ENCODE measurements around the gene RPL31. TPM values are rescaled to one million over a fixed set of nuclear protein-coding genes. Genes with fewer than 3 reads are reported as not detected.

The RPL31 gene
- total and polyA plus RNA-seq, 2 experiments from 2014 or later: 1,256 to 1,571 TPM

DNA sequence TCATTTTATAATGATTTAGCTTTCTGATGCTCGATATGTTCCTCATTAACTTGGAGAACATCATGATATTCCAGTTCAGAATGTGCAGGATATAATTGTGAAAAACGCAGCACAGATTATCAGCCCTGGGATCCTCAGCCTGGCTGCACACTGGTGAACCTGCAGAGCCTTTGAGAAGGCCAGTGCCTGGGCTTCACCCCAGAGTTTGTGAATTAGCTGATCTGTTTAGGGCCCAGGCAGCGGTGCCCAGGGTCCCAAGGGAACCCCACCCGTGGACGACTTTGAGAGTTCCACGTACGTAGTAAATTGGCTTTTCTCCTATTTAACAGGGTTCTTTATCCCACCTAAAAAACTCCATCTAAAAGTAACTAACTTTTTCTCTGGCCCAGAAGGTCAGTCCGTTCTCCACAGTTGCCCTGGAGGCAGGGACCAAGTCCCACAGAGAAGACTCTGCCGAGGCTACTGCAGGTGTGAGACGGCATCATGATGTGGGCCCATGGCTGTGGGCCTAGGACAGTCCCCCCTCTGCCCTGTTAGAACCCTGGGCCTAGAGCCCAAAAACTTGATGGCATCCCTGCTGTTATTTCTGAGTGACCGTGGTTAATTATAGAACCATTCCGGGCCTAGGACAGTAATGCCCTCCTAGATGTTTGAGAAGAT lies 39.6 kb upstream of the RPL31 start:
- no peaks in the 10 kb centered on the region for H3K9me2 ChIP-seq (replicated peaks; ENCODE audit: insufficient read depth)
- H3K27me3 ChIP-seq: no peaks in the 10 kb centered on the region
- H3K4me3 ChIP-seq: no peak overlapping the region
- no peak for DNase-seq (ENCODE audit: low spot score)
- no peak overlapping the region for H3K4me2 ChIP-seq
- TF ChIP-seq EZH2phosphoT487 (IDR thresholded peaks at IDR 0.05; ENCODE audit: low read depth, severe bottlenecking, unreplicated experiment) (no peak), EZH2 (IDR thresholded peaks at IDR 0.05; ENCODE audit: borderline replicate concordance) (no peak)
- TF ChIP-seq, protein P1, sequence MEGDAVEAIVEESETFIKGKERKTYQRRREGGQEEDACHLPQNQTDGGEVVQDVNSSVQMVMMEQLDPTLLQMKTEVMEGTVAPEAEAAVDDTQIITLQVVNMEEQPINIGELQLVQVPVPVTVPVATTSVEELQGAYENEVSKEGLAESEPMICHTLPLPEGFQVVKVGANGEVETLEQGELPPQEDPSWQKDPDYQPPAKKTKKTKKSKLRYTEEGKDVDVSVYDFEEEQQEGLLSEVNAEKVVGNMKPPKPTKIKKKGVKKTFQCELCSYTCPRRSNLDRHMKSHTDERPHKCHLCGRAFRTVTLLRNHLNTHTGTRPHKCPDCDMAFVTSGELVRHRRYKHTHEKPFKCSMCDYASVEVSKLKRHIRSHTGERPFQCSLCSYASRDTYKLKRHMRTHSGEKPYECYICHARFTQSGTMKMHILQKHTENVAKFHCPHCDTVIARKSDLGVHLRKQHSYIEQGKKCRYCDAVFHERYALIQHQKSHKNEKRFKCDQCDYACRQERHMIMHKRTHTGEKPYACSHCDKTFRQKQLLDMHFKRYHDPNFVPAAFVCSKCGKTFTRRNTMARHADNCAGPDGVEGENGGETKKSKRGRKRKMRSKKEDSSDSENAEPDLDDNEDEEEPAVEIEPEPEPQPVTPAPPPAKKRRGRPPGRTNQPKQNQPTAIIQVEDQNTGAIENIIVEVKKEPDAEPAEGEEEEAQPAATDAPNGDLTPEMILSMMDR (IDR thresholded peaks at IDR 0.05; ENCODE audit: poor library complexity): no peak
- 95% methylated on average over 12 of the region's 12 CpGs for WGBS (ENCODE audit: low lambda C conversion rate, missing lambda C conversion rate)
- no peaks in the 10 kb centered on the region for H3K79me2 ChIP-seq
- no peak overlapping the region for H2AFZ ChIP-seq
- no peaks in the 10 kb centered on the region for H4K20me1 ChIP-seq (ENCODE audit: insufficient read depth, poor library complexity, severe bottlenecking)
- H3K4me1 ChIP-seq (ENCODE audit: insufficient read depth): no peaks in the 10 kb centered on the region
- H3K27ac ChIP-seq: no peak overlapping the region
- no peaks in the 10 kb centered on the region for H3K36me3 ChIP-seq (replicated peaks; ENCODE audit: insufficient read depth, low read depth)
- no peaks in the 10 kb centered on the region for H3K9me3 ChIP-seq (ENCODE audit: low read depth)

DNA sequence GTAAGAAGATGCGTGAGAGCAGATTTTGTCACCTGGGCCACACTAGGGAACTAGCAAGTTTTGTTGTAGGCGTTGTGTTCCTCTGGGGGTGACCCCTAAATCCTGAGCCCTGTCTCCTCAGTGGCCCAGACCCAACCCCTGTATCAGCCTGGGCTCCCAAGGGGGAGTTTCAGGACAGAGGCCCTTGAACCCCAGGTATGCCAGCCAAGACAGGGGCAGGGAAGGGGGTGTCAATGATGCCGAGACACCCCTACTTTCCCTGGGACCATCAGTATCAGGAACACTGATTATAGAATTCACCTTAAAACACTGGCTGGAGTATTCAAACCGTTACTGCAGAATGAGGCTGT lies 39.1 kb upstream of the RPL31 start:
- Histone ChIP-seq H4K20me1 (ENCODE audit: insufficient read depth, poor library complexity, severe bottlenecking) (no peaks in the 10 kb centered on the region), H3K9me3 (ENCODE audit: low read depth) (no peaks in the 10 kb centered on the region), H3K4me2 (no peak overlapping the region), H3K36me3 (replicated peaks; ENCODE audit: insufficient read depth, low read depth) (no peaks in the 10 kb centered on the region), H3K4me1 (ENCODE audit: insufficient read depth) (no peaks in the 10 kb centered on the region), H3K4me3 (no peak overlapping the region), H3K27me3 (no peaks in the 10 kb centered on the region), H3K27ac (no peak overlapping the region), H3K9me2 (replicated peaks; ENCODE audit: insufficient read depth) (no peaks in the 10 kb centered on the region), H2AFZ (no peak overlapping the region), H3K79me2 (no peaks in the 10 kb centered on the region)
- DNase-seq (ENCODE audit: low spot score): no peak
- TF ChIP-seq EZH2phosphoT487 (IDR thresholded peaks at IDR 0.05; ENCODE audit: low read depth, severe bottlenecking, unreplicated experiment) (no peak), EZH2 (IDR thresholded peaks at IDR 0.05; ENCODE audit: borderline replicate concordance) (no peak)
- TF ChIP-seq, protein P1 (IDR thresholded peaks at IDR 0.05; ENCODE audit: poor library complexity): no peak
- WGBS (ENCODE audit: low lambda C conversion rate, missing lambda C conversion rate): 94% methylated on average over 4 of the region's 4 CpGs

DNA sequence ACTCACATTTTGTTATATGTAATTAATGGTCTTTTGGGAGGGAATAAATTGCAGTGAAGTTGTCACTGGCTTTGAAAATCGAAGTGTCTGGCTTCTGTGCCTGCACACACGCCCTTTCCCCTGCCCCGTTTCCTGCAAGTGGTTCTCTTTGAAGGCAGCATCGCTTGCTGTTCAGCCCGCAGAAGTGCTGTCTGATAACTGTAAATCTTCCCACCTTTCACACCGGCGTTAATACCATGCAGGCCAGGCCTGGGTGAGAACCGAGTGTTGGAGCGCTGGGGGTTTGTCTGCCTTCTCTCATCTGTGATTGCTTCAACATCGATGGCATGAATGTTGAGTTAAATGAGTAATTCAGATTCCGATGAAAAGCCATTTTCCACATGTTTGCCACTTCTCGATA lies 37.9 kb upstream of the RPL31 start:
- TF ChIP-seq, protein P1 (IDR thresholded peaks at IDR 0.05; ENCODE audit: poor library complexity): no peak
- TF ChIP-seq EZH2 (IDR thresholded peaks at IDR 0.05; ENCODE audit: borderline replicate concordance) (no peak), EZH2phosphoT487 (IDR thresholded peaks at IDR 0.05; ENCODE audit: low read depth, severe bottlenecking, unreplicated experiment) (no peak)
- Histone ChIP-seq H3K79me2 (no peaks in the 10 kb centered on the region), H3K27ac (no peak overlapping the region), H3K9me3 (ENCODE audit: low read depth) (no peaks in the 10 kb centered on the region), H3K4me2 (no peak overlapping the region), H3K9me2 (replicated peaks; ENCODE audit: insufficient read depth) (no peaks in the 10 kb centered on the region), H3K4me3 (no peak overlapping the region), H2AFZ (no peak overlapping the region), H4K20me1 (ENCODE audit: insufficient read depth, poor library complexity, severe bottlenecking) (no peaks in the 10 kb centered on the region), H3K36me3 (replicated peaks; ENCODE audit: insufficient read depth, low read depth) (no peaks in the 10 kb centered on the region), H3K27me3 (no peaks in the 10 kb centered on the region), H3K4me1 (ENCODE audit: insufficient read depth) (no peaks in the 10 kb centered on the region)
- no peak for DNase-seq (ENCODE audit: low spot score)
- 83% methylated on average over 12 of the region's 12 CpGs for WGBS (ENCODE audit: low lambda C conversion rate, missing lambda C conversion rate)

All from hepatocyte (in vitro differentiated cells).